Activated gamma-delta T cell treated with Interleukin-2 at 50 U/mL for 16 hours (primary cell): ENCODE results near the gene ZBTB5.
"Not testable (repeated sequence)": the region's sequence is repeated elsewhere in the genome, so short reads cannot be mapped to it uniquely, and the experiment has no call there.

Experiments
- DNase-seq: peaks from one replicate; pipeline ENCODE4 v3.0.0-alpha.2; 2020

Gene ZBTB5

DNA sequence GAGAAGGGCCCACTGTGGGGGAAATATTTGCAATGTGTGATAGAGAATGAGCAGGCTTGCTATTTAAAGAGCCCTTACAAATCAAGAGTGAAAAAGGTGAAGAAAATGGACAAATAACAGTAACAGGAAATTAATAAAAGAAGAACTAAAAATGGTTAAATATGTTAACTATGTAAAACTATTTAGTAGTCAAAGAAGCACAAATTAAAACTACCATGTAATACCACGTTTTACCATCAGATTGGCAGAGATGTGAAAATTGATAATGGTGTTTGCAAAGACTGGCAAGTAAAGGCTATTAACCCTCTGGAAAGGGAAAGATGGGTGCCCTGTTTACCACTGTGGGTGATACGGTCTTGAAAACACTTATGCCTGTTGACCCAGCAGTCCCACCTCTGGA is 65.9 kb downstream of the ZBTB5 start:
- DNase-seq: no peak

DNA sequence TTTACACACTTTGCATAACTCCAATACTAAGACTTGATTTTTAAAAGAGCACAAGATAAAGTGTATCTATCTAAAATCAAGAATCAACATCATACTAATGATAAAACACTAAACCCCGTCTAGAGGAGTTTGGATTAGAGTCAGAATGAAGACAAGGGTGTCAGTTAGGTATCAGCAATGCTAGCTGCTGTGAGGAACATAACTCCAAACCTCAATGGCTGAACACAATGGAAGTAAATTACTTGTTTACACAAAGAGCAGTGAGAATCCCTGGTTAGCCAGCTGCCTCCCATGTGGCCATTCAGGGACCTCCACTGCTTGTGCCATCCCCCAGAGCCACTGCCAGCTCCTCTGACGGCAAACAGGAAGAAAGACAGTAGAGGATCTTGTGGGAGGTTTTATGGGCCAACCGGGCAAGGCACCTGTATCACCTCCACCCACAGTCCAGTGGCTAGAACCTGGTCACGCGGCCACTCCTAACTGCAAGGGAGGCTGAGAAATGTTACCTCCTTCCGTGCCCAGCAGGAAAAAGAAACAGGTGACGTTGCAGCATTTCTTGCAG is 66.7 kb downstream of the ZBTB5 start:
- no peak for DNase-seq

DNA sequence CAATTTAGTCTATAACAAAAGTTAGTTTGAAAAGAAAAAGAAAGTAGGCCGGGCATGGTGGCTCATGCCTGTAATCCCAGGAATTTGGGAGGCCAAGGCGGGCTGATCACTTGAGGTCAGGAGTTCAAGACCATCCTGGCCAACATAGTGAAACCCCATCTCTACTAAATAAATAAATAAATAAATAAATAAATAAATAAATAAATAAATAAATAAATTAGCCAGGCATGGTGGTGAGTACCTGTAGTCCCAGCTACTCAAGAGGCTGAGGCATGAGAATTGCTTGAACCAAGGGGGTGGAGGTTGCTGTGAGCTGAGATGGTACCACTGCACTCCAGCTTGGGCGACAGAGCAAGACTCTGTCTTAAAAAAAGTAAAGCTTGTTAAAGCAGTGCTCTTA is 67.3 kb downstream of the ZBTB5 start:
- not testable (repeated sequence) for DNase-seq

DNA sequence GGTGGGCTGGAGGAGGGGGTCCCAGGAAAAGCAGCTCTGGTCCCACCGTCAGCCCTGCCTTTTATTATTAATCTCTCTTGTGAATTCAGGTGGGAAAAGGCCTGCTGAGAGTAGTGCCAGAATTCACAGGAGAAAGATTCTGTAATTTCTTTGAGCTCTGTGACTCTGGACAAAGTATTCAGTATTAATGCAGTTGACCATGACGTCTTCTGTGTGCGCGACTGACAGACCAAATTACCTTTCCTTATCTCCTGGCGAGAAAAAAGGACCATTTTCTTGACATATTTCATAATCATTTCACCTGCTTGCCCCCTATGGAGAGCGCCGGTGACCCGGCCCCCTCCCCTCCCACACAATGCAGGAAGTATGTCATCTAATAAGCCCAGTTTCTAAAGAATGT is 69.6 kb downstream of the ZBTB5 start:
- no peak for DNase-seq

DNA sequence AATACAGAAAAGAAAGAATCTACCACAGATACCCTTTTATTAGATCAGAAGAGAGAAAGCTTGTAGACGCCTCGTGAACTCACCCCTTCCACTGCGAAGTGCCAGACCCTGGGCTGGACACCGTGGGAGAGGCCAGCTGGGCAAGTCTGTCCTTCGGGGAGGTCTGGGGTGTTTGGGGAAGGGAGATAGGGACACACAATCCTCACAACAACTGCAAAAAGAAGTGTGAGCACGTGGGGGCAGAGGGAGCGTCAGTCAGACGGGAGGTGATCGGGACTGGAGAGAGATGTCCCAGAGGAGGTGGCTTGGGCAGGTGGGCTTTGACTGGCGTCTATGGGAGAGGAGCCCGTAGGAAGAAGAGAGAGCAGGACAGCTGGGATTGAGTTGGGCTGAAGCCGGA is 70.0 kb downstream of the ZBTB5 start:
- DNase-seq: no peak

DNA sequence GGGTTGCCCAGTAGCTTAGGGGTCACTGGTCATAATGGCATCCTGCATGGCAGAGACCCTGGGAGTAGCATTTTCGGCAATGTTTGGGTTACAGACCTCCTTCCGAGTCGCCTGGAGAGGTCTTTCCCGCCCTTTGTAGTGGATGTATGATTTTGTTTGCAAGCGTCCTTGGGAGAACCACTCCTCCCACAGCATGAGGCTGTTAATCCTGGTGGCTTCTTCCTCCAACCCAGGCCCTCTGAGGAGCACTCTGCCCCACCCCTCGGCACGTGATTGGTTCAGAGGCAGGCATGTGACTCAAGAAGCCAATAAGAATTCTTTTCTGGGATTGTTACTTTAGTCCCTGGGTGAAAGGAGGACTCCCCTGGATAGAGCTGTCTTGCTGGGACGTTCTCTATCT is 73.0 kb downstream of the ZBTB5 start:
- DNase-seq: no peak

DNA sequence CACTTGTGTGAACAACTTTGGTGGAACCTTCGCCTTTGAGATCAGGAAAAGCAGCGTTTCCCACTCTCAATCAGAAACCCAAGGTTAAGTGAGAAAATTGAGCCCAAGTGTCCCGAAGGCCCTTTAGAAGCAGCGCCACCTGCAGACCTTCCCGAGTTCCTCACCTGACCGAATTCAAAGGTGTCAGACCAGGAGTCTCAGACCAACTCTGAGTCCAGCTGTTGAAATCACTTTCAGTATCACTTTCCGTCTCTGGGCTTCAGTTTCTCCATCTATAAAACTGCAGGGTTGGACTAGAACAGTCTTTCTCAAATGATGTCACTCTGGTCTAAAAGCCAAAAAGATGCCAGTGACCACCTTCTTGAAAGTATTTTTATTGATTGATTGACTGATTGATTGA is 74.5 kb downstream of the ZBTB5 start:
- peak; percentile 9 for DNase-seq
